PC-9 (cell line): ENCODE results near the gene LRRC14B.

Experiments
- CTCF ChIP-seq: fragments of 200-600 bp; sonication (generic); conservative IDR thresholded peaks from 2 replicates; pipeline ENCODE4 v1.6.1; 2017; ENCODE audit warnings: mixed run types, antibody characterized with exemption, mild to moderate bottlenecking, moderate library complexity
- EZH2 ChIP-seq: fragments of 200-600 bp; sonication (generic); IDR thresholded peaks from 2 replicates; pipeline ENCODE4 v1.8.0; 2017; ENCODE audit warnings: antibody characterized with exemption, low read depth

GRCh38 chr5:155651-156410 lies 35.5 kb upstream of the LRRC14B start:
- TF ChIP-seq EZH2 (no peak), CTCF (no peak)
